ENCODE data around the gene INSIG2.

The INSIG2 gene

DNA sequence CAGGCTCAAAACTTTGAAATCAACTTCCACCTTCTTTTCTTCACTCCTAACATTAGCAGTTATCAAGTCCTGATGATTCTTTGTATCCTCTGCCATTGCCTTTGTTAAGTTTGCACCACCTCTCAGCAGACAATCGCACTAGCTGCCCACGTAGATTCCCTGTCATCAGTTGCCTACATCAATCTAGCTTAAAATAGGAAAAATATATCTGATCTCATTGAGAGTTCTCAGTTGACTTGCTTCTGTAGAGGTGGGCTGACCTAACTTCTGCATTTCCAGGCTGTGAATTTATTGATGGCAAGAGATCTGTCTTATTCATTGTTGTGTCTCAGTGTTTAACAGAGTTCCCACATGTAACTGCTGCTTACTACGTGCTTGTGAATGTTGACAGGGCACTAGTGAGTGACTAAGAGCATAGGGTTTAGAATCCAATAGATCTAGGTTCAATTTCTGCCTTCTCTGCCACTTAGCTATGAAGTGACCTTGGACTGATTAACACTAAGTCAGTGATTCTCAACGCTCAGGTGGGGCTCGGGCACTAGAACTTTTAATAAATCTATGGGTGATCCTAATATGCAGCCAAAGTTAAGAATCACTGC lies 3.7 kb upstream of the INSIG2 start:
- H3K4me3 ChIP-seq (ENCODE audit: low read depth, low read length): no peak overlapping the region
- H3K9ac ChIP-seq (ENCODE audit: low read length): no peak overlapping the region
- no peaks in the 10 kb centered on the region for H3K27me3 ChIP-seq (ENCODE audit: insufficient read depth, low read length)
- no peaks in the 10 kb centered on the region for H3K4me1 ChIP-seq (ENCODE audit: control insufficient read depth in 1 of 2, insufficient read depth in 2 of 2, low read length in 2 of 2)
- WGBS (ENCODE audit: extremely low coverage, insufficient coverage, insufficient read length): no CpG with 5 or more reads among the region's 5 CpGs
- H3K14ac ChIP-seq (ENCODE audit: low read length): no peak overlapping the region
- no peak overlapping the region for H3K18ac ChIP-seq (ENCODE audit: low read length)
- no peak overlapping the region for H3K27ac ChIP-seq (ENCODE audit: low read depth, low read length)
- no peak overlapping the region for H3K23ac ChIP-seq (ENCODE audit: low read length)
- H2BK120ac ChIP-seq (ENCODE audit: insufficient read depth, low read length, poor library complexity): no peak overlapping the region
- H3K79me1 ChIP-seq (ENCODE audit: low read length): peaks cover 3% of the 10 kb centered on the region
- H3K9me3 ChIP-seq (ENCODE audit: insufficient read depth, low read depth, low read length): no peaks in the 10 kb centered on the region
- H2BK12ac ChIP-seq (ENCODE audit: low read length): no peak overlapping the region
- no peak for DNase-seq
- peaks cover 4% of the 10 kb centered on the region for H3K79me2 ChIP-seq (ENCODE audit: control insufficient read depth, insufficient read depth, low read length, poor library complexity)
- no peak overlapping the region for H2AK5ac ChIP-seq (ENCODE audit: low read length)
- no peak overlapping the region for H4K91ac ChIP-seq (ENCODE audit: low read depth, low read length)
- no peak overlapping the region for H4K12ac ChIP-seq (ENCODE audit: low read depth, low read length)
- H3K4ac ChIP-seq (ENCODE audit: low read depth, low read length): no peak overlapping the region
- H3K4me2 ChIP-seq (ENCODE audit: low read length): no peak overlapping the region
- H3K36me3 ChIP-seq (ENCODE audit: control insufficient read depth in 1 of 2, insufficient read depth in 2 of 2, low read length in 2 of 2): no peaks in the 10 kb centered on the region
- no peak overlapping the region for H2BK5ac ChIP-seq (ENCODE audit: low read depth, low read length, poor library complexity)
- no peak overlapping the region for H2AFZ ChIP-seq (ENCODE audit: insufficient read depth, low read length, poor library complexity)
- no peak overlapping the region for H4K8ac ChIP-seq (ENCODE audit: low read depth, low read length)

DNA sequence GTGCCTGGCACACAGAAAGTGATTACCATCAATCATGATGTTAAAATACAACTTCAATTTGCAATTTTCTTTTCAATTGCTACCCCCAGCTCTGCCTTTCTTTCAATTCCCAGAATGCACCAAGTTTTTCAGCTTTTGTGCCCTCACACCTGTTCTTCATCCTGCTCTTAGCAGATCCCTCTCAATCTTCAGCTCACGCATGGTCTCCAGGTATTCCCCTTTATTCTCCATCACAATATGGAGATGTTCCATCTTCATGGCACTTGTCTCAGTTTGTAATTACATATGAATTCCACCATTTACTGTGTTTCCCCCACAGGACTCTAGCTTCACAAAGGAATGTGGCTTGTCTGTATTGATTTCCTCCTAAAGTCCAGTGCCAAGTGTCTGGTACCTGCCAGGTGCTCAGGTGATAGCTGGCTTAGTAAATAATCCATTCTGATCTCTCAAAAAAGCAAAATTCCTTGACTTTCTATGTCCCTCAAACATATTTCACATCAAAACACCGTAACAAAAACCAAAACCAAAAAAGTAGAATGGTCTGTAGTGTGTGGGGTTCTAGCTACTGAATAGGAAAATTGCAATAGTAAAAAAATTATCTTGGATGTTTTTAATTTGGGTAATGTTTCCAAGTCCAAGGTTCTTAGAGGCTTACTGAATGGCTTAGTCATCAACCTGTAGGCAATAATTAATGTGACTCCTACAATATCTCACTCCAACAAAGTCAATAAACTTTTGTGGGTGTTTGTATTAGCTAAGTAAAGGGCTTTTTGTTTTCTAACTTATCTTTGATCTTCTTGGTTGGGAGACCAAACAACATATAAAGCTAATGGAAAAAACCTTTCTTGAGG lies 2.9 kb upstream of the INSIG2 start:
- Histone ChIP-seq H3K79me1 (ENCODE audit: low read length) (peaks cover 3% of the 10 kb centered on the region), H3K4ac (ENCODE audit: low read depth, low read length) (no peak overlapping the region), H4K91ac (ENCODE audit: low read depth, low read length) (no peak overlapping the region), H2AFZ (ENCODE audit: insufficient read depth, low read length, poor library complexity) (no peak overlapping the region), H3K23ac (ENCODE audit: low read length) (no peak overlapping the region), H3K9ac (ENCODE audit: low read length) (no peak overlapping the region), H2BK120ac (ENCODE audit: insufficient read depth, low read length, poor library complexity) (no peak overlapping the region), H3K36me3 (ENCODE audit: control insufficient read depth in 1 of 2, insufficient read depth in 2 of 2, low read length in 2 of 2) (no peaks in the 10 kb centered on the region), H3K4me1 (ENCODE audit: control insufficient read depth in 1 of 2, insufficient read depth in 2 of 2, low read length in 2 of 2) (no peaks in the 10 kb centered on the region), H3K79me2 (ENCODE audit: control insufficient read depth, insufficient read depth, low read length, poor library complexity) (peaks cover 4% of the 10 kb centered on the region), H3K27me3 (ENCODE audit: insufficient read depth, low read length) (no peaks in the 10 kb centered on the region), H3K18ac (ENCODE audit: low read length) (no peak overlapping the region), H3K4me2 (ENCODE audit: low read length) (no peak overlapping the region), H3K4me3 (ENCODE audit: low read depth, low read length) (no peak overlapping the region), H3K9me3 (ENCODE audit: insufficient read depth, low read depth, low read length) (no peaks in the 10 kb centered on the region), H2AK5ac (ENCODE audit: low read length) (no peak overlapping the region), H3K27ac (ENCODE audit: low read depth, low read length) (no peak overlapping the region), H2BK5ac (ENCODE audit: low read depth, low read length, poor library complexity) (no peak overlapping the region), H4K12ac (ENCODE audit: low read depth, low read length) (no peak overlapping the region), H3K14ac (ENCODE audit: low read length) (no peak overlapping the region), H2BK12ac (ENCODE audit: low read length) (no peak overlapping the region), H4K8ac (ENCODE audit: low read depth, low read length) (no peak overlapping the region)
- no peak for DNase-seq
- 100% methylated on average over 1 of the region's 2 CpGs for WGBS (ENCODE audit: extremely low coverage, insufficient coverage, insufficient read length)

DNA sequence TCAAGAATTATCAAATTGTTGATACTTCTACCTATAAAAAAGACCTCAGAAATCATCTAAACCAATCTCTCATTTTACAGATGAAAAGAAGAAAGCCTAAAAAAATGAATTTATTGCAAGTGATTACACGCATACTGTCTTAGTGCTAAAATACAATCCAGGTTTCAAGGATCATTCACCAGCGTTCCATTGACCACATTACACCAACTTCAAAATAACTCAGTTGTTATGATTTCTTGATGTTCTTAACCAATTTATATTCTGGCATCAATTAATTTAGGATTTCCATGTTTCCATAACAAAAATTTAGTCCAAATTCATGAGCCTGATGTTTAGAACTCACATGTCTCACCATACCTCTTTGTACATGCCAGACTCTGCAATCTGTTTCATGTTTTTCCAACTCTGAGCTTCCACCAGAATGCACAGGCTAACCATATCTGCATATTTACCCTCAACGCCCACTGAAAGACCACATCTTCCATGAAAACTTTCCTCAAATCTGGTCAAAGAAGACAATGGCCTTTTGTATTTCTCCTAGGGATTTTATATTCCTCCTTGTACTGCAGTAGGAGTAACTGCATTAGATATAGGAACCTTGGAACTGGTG lies 2.1 kb upstream of the INSIG2 start:
- H3K4me2 ChIP-seq (ENCODE audit: low read length): no peak overlapping the region
- peaks cover 4% of the 10 kb centered on the region for H3K79me2 ChIP-seq (ENCODE audit: control insufficient read depth, insufficient read depth, low read length, poor library complexity)
- no peak overlapping the region for H3K14ac ChIP-seq (ENCODE audit: low read length)
- no peak overlapping the region for H3K9ac ChIP-seq (ENCODE audit: low read length)
- H4K91ac ChIP-seq (ENCODE audit: low read depth, low read length): no peak overlapping the region
- H4K8ac ChIP-seq (ENCODE audit: low read depth, low read length): no peak overlapping the region
- no peak overlapping the region for H2AFZ ChIP-seq (ENCODE audit: insufficient read depth, low read length, poor library complexity)
- peaks cover 3% of the 10 kb centered on the region for H3K79me1 ChIP-seq (ENCODE audit: low read length)
- H2BK12ac ChIP-seq (ENCODE audit: low read length): no peak overlapping the region
- no peak overlapping the region for H3K18ac ChIP-seq (ENCODE audit: low read length)
- WGBS (ENCODE audit: extremely low coverage, insufficient coverage, insufficient read length): no CpG with 5 or more reads among the region's 3 CpGs
- no peak overlapping the region for H3K4ac ChIP-seq (ENCODE audit: low read depth, low read length)
- no peak overlapping the region for H3K4me3 ChIP-seq (ENCODE audit: low read depth, low read length)
- H3K27ac ChIP-seq (ENCODE audit: low read depth, low read length): no peak overlapping the region
- H2BK5ac ChIP-seq (ENCODE audit: low read depth, low read length, poor library complexity): no peak overlapping the region
- no peak overlapping the region for H2AK5ac ChIP-seq (ENCODE audit: low read length)
- H3K23ac ChIP-seq (ENCODE audit: low read length): no peak overlapping the region
- no peaks in the 10 kb centered on the region for H3K36me3 ChIP-seq (ENCODE audit: control insufficient read depth in 1 of 2, insufficient read depth in 2 of 2, low read length in 2 of 2)
- H4K12ac ChIP-seq (ENCODE audit: low read depth, low read length): no peak overlapping the region
- no peaks in the 10 kb centered on the region for H3K4me1 ChIP-seq (ENCODE audit: control insufficient read depth in 1 of 2, insufficient read depth in 2 of 2, low read length in 2 of 2)
- H3K27me3 ChIP-seq (ENCODE audit: insufficient read depth, low read length): no peaks in the 10 kb centered on the region
- no peak overlapping the region for H2BK120ac ChIP-seq (ENCODE audit: insufficient read depth, low read length, poor library complexity)
- DNase-seq: no peak
- no peaks in the 10 kb centered on the region for H3K9me3 ChIP-seq (ENCODE audit: insufficient read depth, low read depth, low read length)

DNA sequence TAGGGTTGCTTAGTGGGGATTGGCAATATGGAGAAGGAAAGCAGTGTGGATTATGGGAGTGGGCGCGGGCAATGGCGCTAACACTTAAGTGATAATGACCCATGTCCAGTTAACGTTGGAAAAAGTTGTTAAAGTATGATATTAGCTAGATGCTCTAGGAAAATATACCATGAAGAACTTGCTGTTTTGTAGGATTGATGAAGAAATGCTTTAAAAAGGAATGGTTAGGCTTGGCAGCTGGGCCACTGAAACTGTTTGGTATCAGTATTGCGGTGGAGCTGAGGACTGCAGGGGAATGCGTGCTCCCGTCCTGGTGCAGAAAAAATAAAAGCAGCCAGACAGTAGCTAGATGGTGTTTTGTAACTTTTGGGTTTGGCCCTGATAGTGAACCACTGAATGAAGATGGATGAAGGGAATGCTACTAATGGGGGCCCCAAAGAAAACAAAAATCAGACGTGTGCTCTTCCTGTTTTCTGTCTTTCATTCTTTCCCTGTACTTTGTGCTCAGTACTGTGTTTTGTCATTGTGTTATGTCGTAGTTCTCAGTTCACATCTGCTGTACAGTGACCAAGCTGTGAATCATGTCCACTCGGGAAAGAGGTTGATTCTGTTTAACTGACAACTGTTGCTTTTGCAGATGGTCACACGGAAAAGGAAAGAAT lies 999 bp downstream of the INSIG2 start:
- Histone ChIP-seq H3K4me1 (ENCODE audit: control insufficient read depth in 1 of 2, insufficient read depth in 2 of 2, low read length in 2 of 2) (no peaks in the 10 kb centered on the region), H3K9me3 (ENCODE audit: insufficient read depth, low read depth, low read length) (no peaks in the 10 kb centered on the region), H3K4ac (ENCODE audit: low read depth, low read length) (peak overlapping the region; percentile 35), H3K4me3 (ENCODE audit: low read depth, low read length) (peak overlapping the region; percentile 86), H3K27me3 (ENCODE audit: insufficient read depth, low read length) (no peaks in the 10 kb centered on the region), H3K79me2 (ENCODE audit: control insufficient read depth, insufficient read depth, low read length, poor library complexity) (peaks cover 4% of the 10 kb centered on the region), H3K14ac (ENCODE audit: low read length) (no peak overlapping the region), H3K27ac (ENCODE audit: low read depth, low read length) (no peak overlapping the region), H3K36me3 (ENCODE audit: control insufficient read depth in 1 of 2, insufficient read depth in 2 of 2, low read length in 2 of 2) (no peaks in the 10 kb centered on the region), H2BK5ac (ENCODE audit: low read depth, low read length, poor library complexity) (no peak overlapping the region), H3K9ac (ENCODE audit: low read length) (peak overlapping the region; percentile 34), H2AFZ (ENCODE audit: insufficient read depth, low read length, poor library complexity) (no peak overlapping the region), H2BK12ac (ENCODE audit: low read length) (no peak overlapping the region), H3K18ac (ENCODE audit: low read length) (no peak overlapping the region), H2AK5ac (ENCODE audit: low read length) (no peak overlapping the region), H3K4me2 (ENCODE audit: low read length) (peak overlapping the region; percentile 90), H4K8ac (ENCODE audit: low read depth, low read length) (no peak overlapping the region), H4K91ac (ENCODE audit: low read depth, low read length) (no peak overlapping the region), H3K79me1 (ENCODE audit: low read length) (peaks cover 3% of the 10 kb centered on the region), H2BK120ac (ENCODE audit: insufficient read depth, low read length, poor library complexity) (no peak overlapping the region), H4K12ac (ENCODE audit: low read depth, low read length) (no peak overlapping the region), H3K23ac (ENCODE audit: low read length) (no peak overlapping the region)
- no CpG with 5 or more reads among the region's 11 CpGs for WGBS (ENCODE audit: extremely low coverage, insufficient coverage, insufficient read length)
- DNase-seq: peak in 1 of 2 donors; percentile 33

All from trophoblast cell (in vitro differentiated cells and primary cell).